Activated T-cell treated with anti-CD3 and anti-CD28 coated beads for 4 hours (primary cell): ENCODE data around the gene PRPH.
"Not testable (repeated sequence)": the region's sequence is repeated elsewhere in the genome, so short reads cannot be mapped to it uniquely, and the experiment has no call there.

ENCODE experiments used
- DNase-seq: peaks from one replicate; pipeline ENCODE4 v3.0.0-alpha.2; 2020

PRPH gene

GRCh38 chr12:49276304-49277290 lies 18.4 kb upstream of the PRPH start:
- no peak for DNase-seq

GRCh38 chr12:49277466-49277865 lies 17.5 kb upstream of the PRPH start:
- DNase-seq = no peak

GRCh38 chr12:49279706-49280159 lies 15.2 kb upstream of the PRPH start:
- DNase-seq = no peak

GRCh38 chr12:49280545-49280944 lies 14.4 kb upstream of the PRPH start:
- not testable (repeated sequence) for DNase-seq

GRCh38 chr12:49282302-49282701 lies 12.6 kb upstream of the PRPH start:
- DNase-seq = no peak

- DNase-seq = not testable (repeated sequence)
Observed at GRCh38 chr12:49282740-49283375, 12.1 kb upstream of the PRPH start.

GRCh38 chr12:49283541-49284429 lies 11.2 kb upstream of the PRPH start:
- DNase-seq = no peak

- no peak for DNase-seq
Observed at GRCh38 chr12:49284672-49285071, 10.3 kb upstream of the PRPH start.

- DNase-seq = no peak
Observed at GRCh38 chr12:49287876-49288275, 7.1 kb upstream of the PRPH start.

- DNase-seq = peak; percentile 64
Observed at GRCh38 chr12:49288412-49288853, 6.5 kb upstream of the PRPH start.

GRCh38 chr12:49288922-49289555 lies 5.9 kb upstream of the PRPH start:
- DNase-seq = no peak

- DNase-seq = no peak
Observed at GRCh38 chr12:49292729-49293055, 2.3 kb upstream of the PRPH start.

GRCh38 chr12:49293056-49293956 lies 1.6 kb upstream of the PRPH start:
- no peak for DNase-seq

GRCh38 chr12:49294086-49294803 lies 702 bp upstream of the PRPH start:
- DNase-seq = no peak

GRCh38 chr12:49294804-49295081 lies 204 bp upstream of the PRPH start:
- DNase-seq = no peak

- DNase-seq = peak; percentile 48
Observed at GRCh38 chr12:49296034-49296835, 1.3 kb downstream of the PRPH start.

GRCh38 chr12:49296836-49297694 lies 2.1 kb downstream of the PRPH start:
- DNase-seq = no peak

- DNase-seq = no peak
Observed at GRCh38 chr12:49297695-49298060, 2.7 kb downstream of the PRPH start.

- DNase-seq = no peak
Observed at GRCh38 chr12:49298160-49298559, 3.2 kb downstream of the PRPH start.
